KMS-11 (cell line): ENCODE measurements around the gene CLTCL1.

ENCODE experiments used
- H2AFZ ChIP-seq: fragments of 200-600 bp; sonication (generic); 2 replicates; pipeline ENCODE4 v1.6.1; 2016; ENCODE audit warnings: antibody characterized with exemption, mixed run types, low read depth
- H3K27ac ChIP-seq: fragments of 200-600 bp; sonication (generic); 2 replicates; pipeline ENCODE4 v1.6.1; 2016; ENCODE audit warnings: mild to moderate bottlenecking, mixed run types
- H3K27me3 ChIP-seq: fragments of 200-600 bp; sonication (generic); 2 replicates; pipeline ENCODE4 v1.6.1; 2017; ENCODE audit warnings: mild to moderate bottlenecking, low read depth, mixed run types, moderate library complexity; ENCODE audit not compliant: insufficient read depth
- H3K36me3 ChIP-seq: fragments of 200-600 bp; sonication (generic); 2 replicates; pipeline ENCODE4 v1.6.1; 2017; ENCODE audit warnings: mild to moderate bottlenecking, mixed run types; ENCODE audit not compliant: insufficient read depth
- H3K4me1 ChIP-seq: fragments of 200-600 bp; sonication (generic); 2 replicates; pipeline ENCODE4 v1.6.1; 2016; ENCODE audit warnings: mild to moderate bottlenecking, low read depth, mixed run types; ENCODE audit not compliant: poor library complexity, severe bottlenecking
- H3K4me2 ChIP-seq: fragments of 200-600 bp; sonication (generic); 2 replicates; pipeline ENCODE4 v1.7.0; 2016; ENCODE audit warnings: mild to moderate bottlenecking, mixed run types
- H3K4me3 ChIP-seq: fragments of 200-600 bp; sonication (generic); IDR thresholded peaks from 2 replicates; pipeline ENCODE4 v1.6.1; 2017; ENCODE audit warnings: low read depth, low read length, mixed read lengths; ENCODE audit not compliant: insufficient read depth
- H3K79me2 ChIP-seq: fragments of 200-600 bp; sonication (generic); 2 replicates; pipeline ENCODE4 v1.6.1; 2016; ENCODE audit warnings: low read depth, mixed run types; ENCODE audit not compliant: insufficient read depth
- H3K9ac ChIP-seq: fragments of 200-600 bp; sonication (generic); 2 replicates; pipeline ENCODE4 v1.6.1; 2016; ENCODE audit warnings: mild to moderate bottlenecking, mixed run types
- H4K20me1 ChIP-seq: fragments of 200-600 bp; sonication (generic); 2 replicates; pipeline ENCODE4 v1.6.1; 2016; ENCODE audit warnings: mild to moderate bottlenecking, mixed run types; ENCODE audit not compliant: insufficient read depth
- CTCF ChIP-seq: fragments of 200-600 bp; sonication (generic); conservative IDR thresholded peaks from 2 replicates; pipeline ENCODE4 v1.6.1; 2017; ENCODE audit warnings: low read depth, mild to moderate bottlenecking, antibody characterized with exemption, low read length, moderate library complexity, mixed read lengths

CLTCL1 gene

GRCh38 chr22:19152942-19153883, 138.3 kb downstream of the CLTCL1 start:
- Histone ChIP-seq H3K27ac (no peak overlapping the region), H3K4me3 (no peak overlapping the region), H3K36me3 (no peaks in the 10 kb centered on the region), H3K4me2 (no peak overlapping the region), H3K4me1 (no peaks in the 10 kb centered on the region), H2AFZ (no peak overlapping the region), H4K20me1 (no peaks in the 10 kb centered on the region), H3K79me2 (no peaks in the 10 kb centered on the region), H3K27me3 (peaks cover 21% of the 10 kb centered on the region; the same call in 1 of the 2 replicates), H3K9ac (no peak overlapping the region)
- TF ChIP-seq CTCF = no peak

GRCh38 chr22:19151329-19152191, 140.0 kb downstream of the CLTCL1 start:
- Histone ChIP-seq H4K20me1 (no peaks in the 10 kb centered on the region), H3K4me3 (no peak overlapping the region), H3K27ac (no peak overlapping the region), H3K36me3 (no peaks in the 10 kb centered on the region), H3K9ac (no peak overlapping the region), H3K27me3 (peaks cover 21% of the 10 kb centered on the region; the same call in 1 of the 2 replicates), H3K4me2 (no peak overlapping the region), H2AFZ (no peak overlapping the region), H3K79me2 (no peaks in the 10 kb centered on the region), H3K4me1 (no peaks in the 10 kb centered on the region)
- TF ChIP-seq CTCF = no peak

- no peak overlapping the region for H3K4me3 ChIP-seq
- H3K27ac ChIP-seq = no peak overlapping the region
- H2AFZ ChIP-seq = no peak overlapping the region
- TF ChIP-seq CTCF = no peak
- H4K20me1 ChIP-seq = no peaks in the 10 kb centered on the region
- H3K9ac ChIP-seq = no peak overlapping the region
- H3K79me2 ChIP-seq = no peaks in the 10 kb centered on the region
- peaks cover 21% of the 10 kb centered on the region; the same call in 1 of the 2 replicates for H3K27me3 ChIP-seq
- no peaks in the 10 kb centered on the region for H3K4me1 ChIP-seq
- H3K4me2 ChIP-seq = no peak overlapping the region
- H3K36me3 ChIP-seq = no peaks in the 10 kb centered on the region
Measured at GRCh38 chr22:19150482-19151328, 140.8 kb downstream of the CLTCL1 start.

- Histone ChIP-seq H3K9ac (no peak within 1 kb of the TSS), H3K27me3 (peaks cover 21% of the 10 kb centered on the region; the same call in 1 of the 2 replicates), H3K4me2 (no peak within 1 kb of the TSS), H2AFZ (no peak within 1 kb of the TSS), H3K36me3 (no peaks in the 10 kb centered on the region), H3K79me2 (no peaks in the 10 kb centered on the region), H3K4me1 (peaks cover 3% of the 10 kb centered on the region), H4K20me1 (no peaks in the 10 kb centered on the region), H3K27ac (no peak within 1 kb of the TSS), H3K4me3 (no peak within 1 kb of the TSS)
- no peak for TF ChIP-seq CTCF
Measured at GRCh38 chr22:19149991-19150390, 141.5 kb downstream of the CLTCL1 start, which contains the start of gene GSC2. Gene GSC2, minus strand, starts transcription at chr22:19150292. Its CDS starts 9 bp downstream, at chr22:19150283.
